Measurements from ENCODE around the gene SEBOX. TPM values are rescaled to one million over a fixed set of nuclear protein-coding genes. Genes with fewer than 3 reads are reported as not detected.

SEBOX gene
- total RNA-seq, 1 donor from 2014 or later, result not detected

GRCh38 chr17:28344435-28344901, 20.5 kb downstream of the SEBOX start:
- H3K27ac Mint-ChIP-seq (ENCODE audit: unreplicated experiment), result peak overlapping the region; percentile 36
- H3K27me3 Mint-ChIP-seq (ENCODE audit: low read depth), result no peaks in the 10 kb centered on the region
- no peak overlapping the region for H3K4me3 Mint-ChIP-seq (ENCODE audit: unreplicated experiment)
- peaks cover 31% of the 10 kb centered on the region for H3K36me3 Mint-ChIP-seq (ENCODE audit: low read depth)
- no peak for TF ChIP-seq CTCF (IDR thresholded peaks at IDR 0.05)
- peaks cover 32% of the 10 kb centered on the region for H3K4me1 Mint-ChIP-seq (ENCODE audit: low read depth)
- no peaks in the 10 kb centered on the region for H3K9me3 Mint-ChIP-seq (ENCODE audit: low read depth)
- no peak for DNase-seq (ENCODE audit: low spot score)

DNA sequence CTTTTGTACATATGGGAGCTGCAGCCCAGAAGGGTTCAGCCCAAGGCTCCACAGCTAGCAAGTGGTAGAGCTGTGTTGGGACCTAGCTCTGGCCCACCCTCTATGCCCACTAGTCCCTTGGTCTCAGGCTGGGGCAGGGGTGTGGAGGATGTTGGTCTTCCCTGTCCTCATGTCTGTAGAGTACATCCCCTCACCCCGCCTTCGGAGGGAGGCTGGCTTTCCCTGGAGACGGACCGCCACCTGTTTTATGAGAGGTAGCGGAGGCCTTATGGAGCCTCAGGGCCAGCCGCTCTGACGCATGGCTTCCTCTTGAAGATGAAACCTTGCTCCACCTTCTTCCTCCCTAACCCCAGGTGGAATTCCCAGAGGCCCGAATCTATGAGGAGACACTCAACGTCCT, 21.0 kb downstream of the SEBOX start:
- Mint-ChIP-seq H3K4me3 (ENCODE audit: unreplicated experiment) (no peak overlapping the region), H3K27me3 (ENCODE audit: low read depth) (no peaks in the 10 kb centered on the region), H3K9me3 (ENCODE audit: low read depth) (no peaks in the 10 kb centered on the region), H3K4me1 (ENCODE audit: low read depth) (peaks cover 35% of the 10 kb centered on the region), H3K36me3 (ENCODE audit: low read depth) (peaks cover 33% of the 10 kb centered on the region), H3K27ac (ENCODE audit: unreplicated experiment) (no peak overlapping the region)
- DNase-seq (ENCODE audit: low spot score), result no peak
- TF ChIP-seq CTCF (IDR thresholded peaks at IDR 0.05), result no peak

- no peak for TF ChIP-seq CTCF (IDR thresholded peaks at IDR 0.05)
- H3K4me1 Mint-ChIP-seq (ENCODE audit: low read depth), result peaks cover 38% of the 10 kb centered on the region
- no peak overlapping the region for H3K4me3 Mint-ChIP-seq (ENCODE audit: unreplicated experiment)
- H3K27ac Mint-ChIP-seq (ENCODE audit: unreplicated experiment), result no peak overlapping the region
- no peaks in the 10 kb centered on the region for H3K9me3 Mint-ChIP-seq (ENCODE audit: low read depth)
- H3K27me3 Mint-ChIP-seq (ENCODE audit: low read depth), result no peaks in the 10 kb centered on the region
- no peak for DNase-seq (ENCODE audit: low spot score)
- peaks cover 35% of the 10 kb centered on the region for H3K36me3 Mint-ChIP-seq (ENCODE audit: low read depth)
Observed at GRCh38 chr17:28343491-28343932, 21.5 kb downstream of the SEBOX start.

- TF ChIP-seq CTCF (IDR thresholded peaks at IDR 0.05), result no peak
- Mint-ChIP-seq H3K9me3 (ENCODE audit: low read depth) (no peaks in the 10 kb centered on the region), H3K4me3 (ENCODE audit: unreplicated experiment) (no peak overlapping the region), H3K4me1 (ENCODE audit: low read depth) (peaks cover 42% of the 10 kb centered on the region), H3K27me3 (ENCODE audit: low read depth) (no peaks in the 10 kb centered on the region), H3K36me3 (ENCODE audit: low read depth) (peaks cover 29% of the 10 kb centered on the region), H3K27ac (ENCODE audit: unreplicated experiment) (no peak overlapping the region)
- no peak for DNase-seq (ENCODE audit: low spot score)
Observed at GRCh38 chr17:28342313-28342712, 22.7 kb downstream of the SEBOX start.

DNA sequence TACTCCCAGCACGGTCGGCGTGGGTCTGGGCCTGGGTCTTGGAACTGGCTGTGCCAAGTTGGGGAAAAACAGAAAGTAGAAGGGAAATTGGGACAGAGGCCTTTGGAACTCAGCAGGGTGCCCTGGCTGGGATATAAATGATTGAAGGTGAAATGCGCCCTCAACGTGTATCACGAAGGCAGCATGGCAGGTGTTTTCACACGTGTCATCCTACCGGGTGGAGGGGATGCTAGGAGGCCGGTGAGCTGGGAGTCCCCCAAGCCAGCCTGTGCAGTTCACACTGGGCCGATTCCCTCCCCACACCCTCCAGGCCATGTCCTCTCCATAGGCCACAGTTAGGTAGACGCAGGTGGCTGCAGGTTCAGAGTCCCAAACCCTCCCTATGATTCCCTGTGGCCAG, 23.5 kb downstream of the SEBOX start:
- TF ChIP-seq CTCF (IDR thresholded peaks at IDR 0.05), result no peak
- Mint-ChIP-seq H3K9me3 (ENCODE audit: low read depth) (no peaks in the 10 kb centered on the region), H3K27me3 (ENCODE audit: low read depth) (no peaks in the 10 kb centered on the region), H3K27ac (ENCODE audit: unreplicated experiment) (no peak overlapping the region), H3K4me3 (ENCODE audit: unreplicated experiment) (no peak overlapping the region), H3K36me3 (ENCODE audit: low read depth) (peaks cover 29% of the 10 kb centered on the region), H3K4me1 (ENCODE audit: low read depth) (peaks cover 42% of the 10 kb centered on the region)
- no peak for DNase-seq (ENCODE audit: low spot score)

Measured in chondrocyte (in vitro differentiated cells).